ENCODE measurements around the gene ALG1. TPM values are rescaled to one million over a fixed set of nuclear protein-coding genes. Genes with fewer than 3 reads are reported as not detected.
A peak's percentile ranks its signal among the peaks of the same experiment; 100 is the strongest.

ALG1 gene
- polyA plus RNA-seq, 2 of the 4 experiments (the other 2 are of a cell fraction) = 30.9 to 33.4 TPM

DNA sequence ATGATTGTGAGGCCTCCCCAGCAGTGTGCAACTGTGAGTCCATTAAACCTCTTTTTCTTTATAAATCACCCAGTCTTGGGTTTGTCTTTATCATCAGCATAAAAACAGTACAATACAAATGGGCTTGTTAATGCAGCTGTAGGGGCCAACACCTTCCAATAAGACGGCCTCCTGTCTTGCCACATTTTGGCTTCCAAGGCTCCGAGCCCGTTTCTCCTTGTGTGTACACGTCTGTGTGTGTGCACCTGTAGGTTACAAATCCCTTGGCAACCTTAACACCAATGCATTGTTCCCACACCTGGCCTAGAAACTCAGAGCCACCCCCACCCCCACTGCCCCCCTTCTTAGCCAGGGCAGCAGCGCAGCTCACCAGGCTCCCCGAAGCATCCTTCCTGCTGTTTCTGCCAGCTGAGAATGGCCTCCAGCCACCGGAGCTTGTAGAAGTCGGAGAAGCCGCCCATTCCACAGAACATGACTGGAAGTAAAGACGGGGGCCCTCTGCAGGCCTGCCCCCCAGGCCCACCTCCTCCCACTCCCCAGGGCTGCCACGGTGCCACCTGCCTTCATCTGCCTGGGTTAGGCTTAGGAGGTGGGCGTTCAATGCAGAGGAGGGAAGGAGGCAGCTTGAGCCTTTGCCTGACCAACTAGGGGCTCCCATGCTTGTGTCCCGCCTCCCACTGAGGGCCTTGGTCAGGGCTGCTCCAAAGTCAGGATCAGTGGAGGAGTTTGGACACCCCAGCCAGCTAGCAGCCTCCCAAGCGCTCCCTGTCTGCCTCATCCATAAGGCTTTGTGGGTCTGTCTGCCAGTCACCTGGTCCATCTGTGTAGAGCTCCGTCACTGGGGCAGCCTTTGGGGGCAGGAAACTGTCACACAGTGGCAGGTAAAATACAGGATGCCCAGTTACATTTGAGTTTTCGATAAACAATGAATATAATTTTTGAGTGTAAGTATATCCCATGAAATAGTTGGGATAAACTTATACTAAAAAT, 16.5 kb upstream of the ALG1 start:
- DNase-seq (ENCODE audit: low read depth in 1 of 2, low spot score in 1 of 2) (no peak), FAIRE-seq (no peak), ATAC-seq (0 out of 6 replicates have a peak, but pooled peaks of 1 of the 2 experiments have one; percentile 22)
- 43% methylated on average over 11 of the region's 16 CpGs for WGBS (ENCODE audit: missing lambda C conversion rate)
- H3K4me1 ChIP-seq = no peaks in the 10 kb centered on the region
- no peak overlapping the region for H3K4me3 ChIP-seq
- POLR2A ChIA-PET = no interaction called here
- H3K4me2 ChIP-seq = no peak overlapping the region
- TF ChIP-seq HOXA7 (CRISPR knock-in tag; IDR thresholded peaks at IDR 0.05) (no peak), GATA3 (IDR thresholded peaks at IDR 0.05; ENCODE audit: borderline replicate concordance) (no peak), REST (IDR thresholded peaks at IDR 0.05) (no peak), EHF (CRISPR knock-in tag; IDR thresholded peaks at IDR 0.05) (no peak), HEYL (CRISPR knock-in tag; IDR thresholded peaks at IDR 0.05) (no peak), MAFK (IDR thresholded peaks at IDR 0.05; ENCODE audit: partially characterized antibody) (no peak), TFCP2L1 (CRISPR knock-in tag; IDR thresholded peaks at IDR 0.05) (no peak), ZFP36 (IDR thresholded peaks at IDR 0.05; ENCODE audit: borderline replicate concordance, partially characterized antibody) (no peak), KDM1A (IDR thresholded peaks at IDR 0.05; ENCODE audit: low read depth) (no peak), CEBPB (IDR thresholded peaks at IDR 0.05) (no peak), RFX5 (IDR thresholded peaks at IDR 0.05) (no peak), KDM5A (IDR thresholded peaks at IDR 0.05) (no peak), MYC (IDR thresholded peaks at IDR 0.05; ENCODE audit: borderline replicate concordance, low read length) (no peak), FOSB (CRISPR knock-in tag; IDR thresholded peaks at IDR 0.05) (no peak), USF2 (IDR thresholded peaks at IDR 0.05) (no peak), HOXB13 (CRISPR knock-in tag; IDR thresholded peaks at IDR 0.05; ENCODE audit: low read depth) (no peak), SREBF2 (IDR thresholded peaks at IDR 0.05) (no peak), CBX8 (IDR thresholded peaks at IDR 0.05) (no peak)
- H3K27ac ChIP-seq = no peak overlapping the region
- CTCF ChIA-PET = interaction anchor here (1.2 to 2.1 kb wide), 3 partner anchors 16 to 554 kb away, joined by 3 to 7 read pairs (median 4); no protein-coding TSS in a partner anchor
- H3K9me3 ChIP-seq = no peaks in the 10 kb centered on the region

DNA sequence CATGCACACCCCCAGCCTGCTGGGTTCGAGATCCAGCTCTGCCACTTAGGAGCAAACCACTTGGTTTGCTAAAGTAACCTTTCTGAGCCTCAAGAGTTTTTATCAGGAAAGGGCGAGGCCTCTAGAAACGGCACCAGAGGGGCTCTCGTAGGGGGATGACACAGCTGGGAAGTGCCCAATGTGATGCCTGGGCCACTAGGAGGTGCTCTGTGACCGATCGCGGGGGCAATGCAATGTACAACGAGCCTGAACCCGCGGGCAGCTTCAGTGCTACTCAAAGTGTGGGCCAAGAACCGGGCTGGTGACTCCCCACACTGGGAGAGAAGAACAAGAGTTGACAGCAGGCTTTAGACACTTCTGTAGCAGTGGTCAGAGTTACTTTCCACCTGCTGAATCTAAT, 15.3 kb upstream of the ALG1 start:
- Histone ChIP-seq H3K4me3 (no peak overlapping the region), H3K9me3 (no peaks in the 10 kb centered on the region), H3K4me2 (no peak overlapping the region), H3K27ac (no peak overlapping the region), H3K4me1 (no peaks in the 10 kb centered on the region)
- WGBS (ENCODE audit: missing lambda C conversion rate) = 9% methylated on average over 11 of the region's 11 CpGs
- POLR2A ChIA-PET = no interaction called here
- TF ChIP-seq HEYL (CRISPR knock-in tag; IDR thresholded peaks at IDR 0.05) (no peak), RAD21 (conservative IDR thresholded peaks at IDR 0.05 in 1 of 2, IDR thresholded peaks at IDR 0.05 in 1 of 2) (peak in 1 of 2 experiments; percentile 64; a peak in 2 of 5 replicates), RARB (CRISPR knock-in tag; IDR thresholded peaks at IDR 0.05) (no peak), PHF8 (IDR thresholded peaks at IDR 0.05; ENCODE audit: borderline replicate concordance, low read depth) (no peak), TP53 (CRISPR knock-in tag; IDR thresholded peaks at IDR 0.05) (no peak)
- TF ChIP-seq, protein P1, sequence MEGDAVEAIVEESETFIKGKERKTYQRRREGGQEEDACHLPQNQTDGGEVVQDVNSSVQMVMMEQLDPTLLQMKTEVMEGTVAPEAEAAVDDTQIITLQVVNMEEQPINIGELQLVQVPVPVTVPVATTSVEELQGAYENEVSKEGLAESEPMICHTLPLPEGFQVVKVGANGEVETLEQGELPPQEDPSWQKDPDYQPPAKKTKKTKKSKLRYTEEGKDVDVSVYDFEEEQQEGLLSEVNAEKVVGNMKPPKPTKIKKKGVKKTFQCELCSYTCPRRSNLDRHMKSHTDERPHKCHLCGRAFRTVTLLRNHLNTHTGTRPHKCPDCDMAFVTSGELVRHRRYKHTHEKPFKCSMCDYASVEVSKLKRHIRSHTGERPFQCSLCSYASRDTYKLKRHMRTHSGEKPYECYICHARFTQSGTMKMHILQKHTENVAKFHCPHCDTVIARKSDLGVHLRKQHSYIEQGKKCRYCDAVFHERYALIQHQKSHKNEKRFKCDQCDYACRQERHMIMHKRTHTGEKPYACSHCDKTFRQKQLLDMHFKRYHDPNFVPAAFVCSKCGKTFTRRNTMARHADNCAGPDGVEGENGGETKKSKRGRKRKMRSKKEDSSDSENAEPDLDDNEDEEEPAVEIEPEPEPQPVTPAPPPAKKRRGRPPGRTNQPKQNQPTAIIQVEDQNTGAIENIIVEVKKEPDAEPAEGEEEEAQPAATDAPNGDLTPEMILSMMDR (IDR thresholded peaks at IDR 0.05) = peak; percentile 42
- CTCF ChIA-PET = interaction anchor here (0.8 to 2.1 kb wide), 7 partner anchors 9 to 560 kb away, joined by 3 to 7 read pairs (median 3); no protein-coding TSS in a partner anchor
- FAIRE-seq = no peak
- peak in 1 of 2 experiments; percentile 53 for DNase-seq (ENCODE audit: low read depth in 1 of 2, low spot score in 1 of 2)
- peak; percentile 62 to 86; a peak in 3 of 6 replicates for ATAC-seq
